PC-9 (cell line): ENCODE measurements around the gene CD9.

ENCODE experiments used
- EZH2 ChIP-seq: fragments of 200-600 bp; sonication (generic); IDR thresholded peaks from 2 replicates; pipeline ENCODE4 v1.8.0; 2017; ENCODE audit warnings: antibody characterized with exemption, low read depth
- TF ChIP-seq, protein P1 (sequence below): fragments of 200-600 bp; sonication (generic); conservative IDR thresholded peaks from 2 replicates; pipeline ENCODE4 v1.6.1; 2017; ENCODE audit warnings: mixed run types, antibody characterized with exemption, mild to moderate bottlenecking, moderate library complexity

DNA sequence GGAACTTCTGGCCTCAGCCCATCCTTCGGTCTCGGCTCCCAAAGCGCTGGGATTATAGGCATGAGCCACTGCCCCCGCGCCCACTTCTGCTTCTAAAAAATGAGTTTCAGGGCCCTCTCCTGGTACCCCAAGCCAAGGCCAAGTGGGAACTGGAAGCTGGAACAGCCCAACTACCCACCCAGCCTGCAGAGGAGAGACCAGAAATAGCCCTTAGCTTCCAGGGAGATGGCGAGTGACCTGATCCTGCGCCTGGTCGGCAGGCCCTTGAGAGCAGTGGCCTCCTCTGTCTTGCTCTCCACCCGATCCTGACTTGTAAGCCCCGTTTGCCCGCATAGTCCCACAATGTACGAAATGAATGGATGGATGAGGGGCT is 79.0 kb downstream of the CD9 start:
- TF ChIP-seq, protein P1, sequence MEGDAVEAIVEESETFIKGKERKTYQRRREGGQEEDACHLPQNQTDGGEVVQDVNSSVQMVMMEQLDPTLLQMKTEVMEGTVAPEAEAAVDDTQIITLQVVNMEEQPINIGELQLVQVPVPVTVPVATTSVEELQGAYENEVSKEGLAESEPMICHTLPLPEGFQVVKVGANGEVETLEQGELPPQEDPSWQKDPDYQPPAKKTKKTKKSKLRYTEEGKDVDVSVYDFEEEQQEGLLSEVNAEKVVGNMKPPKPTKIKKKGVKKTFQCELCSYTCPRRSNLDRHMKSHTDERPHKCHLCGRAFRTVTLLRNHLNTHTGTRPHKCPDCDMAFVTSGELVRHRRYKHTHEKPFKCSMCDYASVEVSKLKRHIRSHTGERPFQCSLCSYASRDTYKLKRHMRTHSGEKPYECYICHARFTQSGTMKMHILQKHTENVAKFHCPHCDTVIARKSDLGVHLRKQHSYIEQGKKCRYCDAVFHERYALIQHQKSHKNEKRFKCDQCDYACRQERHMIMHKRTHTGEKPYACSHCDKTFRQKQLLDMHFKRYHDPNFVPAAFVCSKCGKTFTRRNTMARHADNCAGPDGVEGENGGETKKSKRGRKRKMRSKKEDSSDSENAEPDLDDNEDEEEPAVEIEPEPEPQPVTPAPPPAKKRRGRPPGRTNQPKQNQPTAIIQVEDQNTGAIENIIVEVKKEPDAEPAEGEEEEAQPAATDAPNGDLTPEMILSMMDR: no peak
- no peak for TF ChIP-seq EZH2
